ENCODE data around the gene CACNA2D4.
"Not testable (repeated sequence)": the region's sequence is repeated elsewhere in the genome, so short reads cannot be mapped to it uniquely, and the experiment has no call there.

The CACNA2D4 gene

DNA sequence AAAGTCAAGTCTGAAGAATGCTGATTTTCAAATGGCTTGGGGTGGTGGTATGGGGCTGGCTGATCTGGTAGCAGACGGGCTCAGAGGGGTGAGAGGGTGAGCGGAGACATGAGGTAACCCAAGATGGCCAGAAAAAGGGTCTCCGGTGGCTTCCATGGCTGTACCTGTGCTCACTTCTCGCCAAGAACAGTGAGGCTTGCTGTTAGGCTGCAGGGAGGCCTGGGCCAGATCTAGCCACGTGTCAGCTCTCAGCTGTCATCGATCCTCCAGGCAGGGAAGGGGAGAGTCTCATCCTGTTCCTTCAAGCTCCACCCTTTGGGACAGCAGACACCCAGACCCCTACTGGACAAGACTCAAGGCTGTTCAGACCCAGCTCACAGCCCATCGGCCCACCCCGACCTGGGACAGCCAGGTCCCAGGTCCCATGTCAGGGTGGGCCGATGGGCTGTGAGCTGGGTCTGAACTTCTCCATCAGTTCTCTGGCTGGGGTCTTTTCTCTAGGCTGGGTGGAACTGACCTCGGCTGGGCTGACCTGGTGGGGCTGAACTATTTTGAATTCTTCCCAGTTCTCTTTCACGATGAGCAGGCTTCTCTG is 89.0 kb downstream of the CACNA2D4 start:
- no peak for DNase-seq

DNA sequence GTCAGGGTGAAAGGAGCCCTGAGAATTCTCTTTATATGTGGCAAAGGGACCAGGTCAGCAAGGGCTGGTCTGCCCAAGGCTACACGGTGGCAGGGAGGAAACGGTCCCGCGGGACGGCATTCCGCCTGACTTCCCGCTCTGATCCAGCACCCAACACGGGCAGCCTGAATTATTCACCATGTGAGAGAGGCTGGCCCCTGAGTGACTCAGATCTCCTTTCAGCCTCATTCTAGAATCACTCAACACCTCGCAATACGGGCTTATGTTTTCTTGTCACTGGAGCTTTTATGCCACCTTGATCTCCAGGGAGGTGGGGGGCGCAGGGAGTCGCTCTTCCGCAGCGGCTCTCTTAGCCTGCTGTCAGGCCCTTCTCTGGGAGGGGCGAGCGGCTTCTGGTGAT is 89.6 kb downstream of the CACNA2D4 start:
- DNase-seq = no peak

DNA sequence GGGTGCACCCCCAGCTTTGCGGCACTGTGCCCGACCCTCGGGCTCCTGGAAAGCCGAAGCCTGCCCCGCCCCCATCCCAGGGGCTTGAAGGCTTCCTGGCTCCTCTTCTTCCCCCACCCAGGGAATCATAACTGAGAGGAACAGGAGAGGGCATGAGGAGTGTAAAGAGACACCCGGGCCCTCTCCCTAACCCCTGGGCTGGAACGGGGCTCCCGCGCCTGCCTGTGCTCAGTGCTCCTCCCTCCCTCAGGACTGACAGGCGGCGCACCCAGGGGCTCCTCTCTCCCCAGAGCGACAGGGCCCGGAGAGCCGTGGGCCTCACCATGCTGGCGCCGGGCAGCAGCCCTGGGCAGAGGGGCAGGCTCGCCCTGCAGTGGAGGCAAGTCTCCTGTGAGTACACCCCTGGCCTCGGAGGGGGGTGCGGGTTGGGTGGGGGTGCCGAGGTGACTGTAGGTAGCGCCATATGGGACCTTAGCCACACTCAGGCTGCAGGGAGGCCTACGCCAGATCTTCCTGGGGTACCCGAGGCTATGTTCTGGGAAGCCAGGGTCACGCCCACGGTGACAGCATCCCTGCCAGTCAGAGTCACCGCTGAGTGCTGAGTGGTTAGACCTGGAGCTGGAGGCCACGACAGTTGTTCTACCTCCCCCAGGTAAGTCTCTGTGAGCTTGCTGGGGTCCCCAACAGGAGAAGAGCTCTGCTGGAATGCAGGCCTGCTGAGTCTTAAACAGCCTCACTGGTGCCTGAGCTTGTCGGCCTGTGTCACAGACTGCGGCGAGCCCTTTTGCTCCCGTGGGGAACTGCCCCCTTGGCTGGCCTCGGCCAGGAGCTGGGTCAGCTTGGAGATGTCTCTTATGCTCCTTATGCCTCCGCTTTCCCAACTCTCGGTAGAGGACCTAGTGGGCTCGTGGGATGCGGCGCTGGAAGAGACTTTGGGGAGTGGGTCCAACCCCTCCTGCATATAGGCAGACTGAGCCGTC is 90.3 kb downstream of the CACNA2D4 start:
- DNase-seq = no peak

DNA sequence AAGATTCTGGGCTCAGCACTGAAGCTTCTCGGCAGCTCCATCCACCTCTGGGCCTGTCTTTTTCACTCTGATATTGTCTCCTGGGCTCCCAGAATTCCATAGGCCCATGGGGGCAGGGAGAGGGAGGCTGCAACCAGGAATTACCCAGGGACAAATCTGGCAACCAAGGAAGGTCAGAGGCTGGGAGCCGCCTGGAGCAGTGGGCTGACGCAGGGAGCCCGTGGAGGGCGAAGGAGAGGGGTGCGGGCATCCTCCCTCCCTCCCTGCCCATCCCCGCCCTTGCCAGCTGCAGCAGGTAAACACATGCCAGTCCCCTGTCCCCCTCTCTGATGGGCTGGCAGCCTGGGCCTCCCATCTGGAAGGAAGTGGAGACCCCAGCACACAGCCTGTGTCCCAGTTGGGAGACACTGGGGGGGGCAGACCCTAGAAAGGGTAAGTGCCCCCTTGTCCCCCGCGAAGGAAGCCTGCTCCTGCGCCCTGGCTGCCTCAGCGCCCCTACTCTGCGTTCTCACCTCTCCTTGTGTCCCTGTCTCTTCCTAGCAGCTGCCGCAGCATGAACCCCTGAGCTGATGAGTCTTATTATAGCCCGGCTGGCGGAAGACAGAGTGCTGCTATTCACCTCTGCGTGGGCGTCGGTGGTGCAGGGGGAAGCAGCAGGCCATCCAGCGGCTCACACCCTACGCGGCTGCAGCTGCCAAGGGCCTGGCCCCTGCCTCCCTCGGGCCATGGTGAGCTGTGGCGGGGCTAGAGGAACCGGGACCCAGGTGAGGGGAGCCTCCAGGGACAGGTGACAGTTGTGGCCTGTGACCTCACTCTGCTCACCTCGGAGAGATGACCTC is 91.4 kb downstream of the CACNA2D4 start:
- no peak for DNase-seq

DNA sequence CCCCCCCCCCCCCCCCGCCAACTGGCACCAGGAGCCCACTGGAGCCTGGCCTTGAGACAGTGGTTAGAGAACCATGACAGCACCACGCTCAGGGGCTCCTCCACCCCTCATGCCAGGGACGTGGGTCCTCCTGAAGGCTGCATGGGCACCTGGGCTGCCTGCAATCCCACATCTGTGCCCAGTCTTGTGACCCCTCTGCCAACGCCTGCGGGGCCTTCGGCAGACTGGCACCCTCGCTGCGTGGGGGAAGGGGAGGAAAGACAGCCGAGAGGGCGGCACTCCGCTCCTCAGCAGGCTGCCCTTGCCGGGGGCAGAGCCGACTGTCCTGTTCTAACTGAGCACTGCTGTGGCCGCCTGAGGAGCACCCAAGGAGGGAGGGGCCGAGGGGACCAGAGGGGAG is 92.1 kb downstream of the CACNA2D4 start:
- DNase-seq = no peak

DNA sequence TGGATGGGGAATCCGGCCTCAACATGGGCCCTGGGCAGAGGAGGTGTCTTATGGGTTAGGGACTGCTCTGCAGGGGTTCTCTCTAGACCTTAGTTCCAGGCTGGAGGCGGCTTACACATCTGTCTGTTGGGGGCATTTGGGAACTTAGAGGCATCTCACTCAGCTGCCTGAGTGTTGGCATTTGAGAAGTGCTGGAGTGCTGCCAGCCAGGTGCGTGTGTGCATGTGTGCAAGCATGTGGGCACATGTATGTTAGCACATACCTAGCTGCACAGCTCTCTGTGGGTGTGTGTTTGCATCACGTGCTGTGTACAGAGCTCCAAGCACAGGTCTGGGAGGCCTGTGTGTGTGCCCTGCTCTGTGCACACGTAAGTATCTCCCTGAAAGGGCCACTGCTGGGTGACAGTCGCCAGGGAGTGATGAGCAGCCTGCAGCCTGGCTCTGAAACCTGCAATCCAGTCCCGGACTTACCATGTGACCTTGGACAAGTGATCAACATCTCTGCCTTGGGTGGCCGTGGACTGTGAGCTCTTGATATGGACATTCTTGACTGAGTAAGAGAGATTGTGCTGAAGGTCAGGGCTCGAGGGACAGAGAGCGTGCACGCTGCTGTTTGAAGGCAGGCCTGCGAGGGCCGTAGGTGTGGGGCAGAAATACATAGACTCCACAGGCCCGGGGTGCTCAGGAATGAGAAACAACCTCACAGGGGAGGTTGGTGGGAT is 92.9 kb downstream of the CACNA2D4 start:
- DNase-seq = no peak

DNA sequence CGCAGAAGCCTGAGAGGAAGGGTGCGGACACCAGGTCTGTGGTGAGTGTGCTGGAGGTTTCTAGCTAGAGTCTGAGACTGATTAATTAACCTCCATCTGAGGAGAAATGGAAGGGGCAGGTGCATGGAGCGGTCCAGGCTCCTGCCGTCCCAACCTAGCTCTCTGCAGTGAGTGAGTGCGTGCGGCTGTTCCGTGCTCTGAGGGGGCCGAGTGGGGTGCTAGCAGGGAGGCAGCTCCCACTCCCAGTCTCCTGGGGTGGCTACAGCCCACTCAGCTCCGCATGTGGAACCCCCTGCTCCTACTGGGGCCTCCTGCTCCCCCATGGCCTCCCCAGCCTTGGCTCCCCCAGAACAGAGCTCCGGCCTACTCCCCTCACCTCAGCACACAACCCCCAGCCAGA is 95.2 kb downstream of the CACNA2D4 start:
- DNase-seq = no peak

DNA sequence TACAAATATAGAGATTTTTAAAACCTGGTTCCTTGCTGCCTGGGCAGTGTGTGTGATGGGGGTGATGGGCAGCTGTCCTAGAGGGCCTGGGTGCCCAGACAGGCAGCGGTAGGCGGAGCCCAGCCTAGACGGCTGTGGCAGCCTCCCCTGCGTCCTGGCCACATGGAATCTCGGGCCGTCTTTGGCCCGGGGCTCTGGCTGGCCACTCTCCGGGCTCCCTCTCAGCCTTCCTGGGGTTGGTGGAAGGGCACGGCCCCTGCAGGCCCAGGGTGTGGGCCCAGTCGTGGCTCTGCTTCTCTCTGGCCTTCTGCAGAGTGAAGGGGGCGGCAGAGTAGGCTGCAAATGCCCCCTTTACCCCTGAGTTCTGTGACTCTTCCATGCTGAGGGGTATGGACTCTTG is 95.8 kb downstream of the CACNA2D4 start:
- DNase-seq = no peak

DNA sequence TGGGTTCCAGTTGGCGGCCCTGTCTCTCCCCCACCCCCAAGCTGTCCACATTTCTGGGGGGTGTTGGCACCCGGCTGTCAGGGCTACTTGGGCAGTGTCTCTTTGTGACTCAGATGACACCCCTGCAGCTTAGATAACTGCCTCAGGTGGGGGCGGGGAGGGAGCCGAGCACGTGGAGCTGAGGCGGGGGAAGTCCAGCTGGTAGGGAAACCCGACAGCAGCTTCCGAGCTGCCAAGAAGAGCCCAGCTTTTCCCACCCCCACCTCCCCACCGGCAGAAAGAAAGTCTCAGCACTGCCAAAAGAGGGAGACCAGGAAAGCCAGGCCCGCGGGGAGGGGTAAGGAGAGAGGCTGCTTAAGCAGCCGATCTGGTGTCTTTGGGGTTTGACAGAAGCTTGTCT is 96.6 kb downstream of the CACNA2D4 start:
- no peak for DNase-seq

DNA sequence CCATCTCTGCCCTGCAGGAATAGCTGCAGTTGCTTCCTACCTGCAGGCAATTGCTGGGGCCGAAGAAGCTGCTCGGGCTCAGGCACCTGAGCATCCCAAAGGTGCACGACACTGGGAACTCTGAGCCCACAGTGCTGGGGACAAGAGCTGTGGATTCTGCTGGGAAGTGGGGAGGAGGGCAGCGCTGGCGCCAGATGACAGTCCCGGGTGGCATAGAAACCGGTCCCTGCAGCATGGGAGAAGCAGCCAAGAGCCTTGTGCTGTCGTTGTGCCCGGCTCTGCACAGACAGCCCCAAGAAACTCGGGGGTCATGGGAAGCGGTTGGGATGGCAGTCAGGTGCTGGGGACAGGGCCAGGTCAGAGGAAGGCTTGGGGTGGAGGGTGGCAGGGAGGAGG is 97.6 kb downstream of the CACNA2D4 start:
- no peak for DNase-seq

DNA sequence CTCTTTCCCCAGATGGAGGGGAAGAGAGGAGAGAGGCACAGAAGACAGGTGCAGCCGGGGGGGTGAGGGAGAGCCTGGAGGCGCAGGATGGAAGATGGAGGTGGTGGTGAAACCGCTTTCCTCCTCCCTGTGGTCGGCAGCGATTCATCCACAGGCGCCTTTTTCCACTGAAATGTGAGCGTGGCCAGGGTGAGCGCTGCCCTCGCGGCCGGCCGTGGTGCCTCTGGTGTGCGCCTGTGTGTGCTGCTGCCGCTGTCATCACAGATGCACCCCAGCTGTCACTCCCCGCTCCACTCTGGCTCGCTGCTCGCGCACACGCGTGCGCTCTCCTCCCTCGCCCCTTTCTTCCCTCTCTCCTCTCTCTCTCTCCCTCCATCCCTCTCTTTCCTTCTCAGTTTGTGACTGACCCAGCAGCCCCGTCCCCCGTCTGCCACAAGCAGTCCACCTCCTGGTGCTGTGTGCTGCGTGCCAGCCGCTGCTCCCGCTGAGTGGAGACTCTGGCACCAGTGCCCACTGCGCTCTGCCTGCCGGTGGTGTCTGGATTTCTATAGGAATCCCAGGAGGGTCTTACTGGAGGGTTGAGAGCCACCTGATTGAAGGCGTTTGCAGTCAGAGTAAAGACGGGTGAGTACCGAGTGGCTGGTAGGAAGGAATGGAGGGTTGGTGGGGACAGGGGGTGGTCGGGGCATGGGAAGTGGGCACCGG is 98.1 kb downstream of the CACNA2D4 start, which contains the start of gene LRTM2:
Gene LRTM2 (plus strand): TSS at position 375 of the 705 bp plus-strand sequence. CDS start 7,584 bp downstream, outside the sequence.
- no peak for DNase-seq

DNA sequence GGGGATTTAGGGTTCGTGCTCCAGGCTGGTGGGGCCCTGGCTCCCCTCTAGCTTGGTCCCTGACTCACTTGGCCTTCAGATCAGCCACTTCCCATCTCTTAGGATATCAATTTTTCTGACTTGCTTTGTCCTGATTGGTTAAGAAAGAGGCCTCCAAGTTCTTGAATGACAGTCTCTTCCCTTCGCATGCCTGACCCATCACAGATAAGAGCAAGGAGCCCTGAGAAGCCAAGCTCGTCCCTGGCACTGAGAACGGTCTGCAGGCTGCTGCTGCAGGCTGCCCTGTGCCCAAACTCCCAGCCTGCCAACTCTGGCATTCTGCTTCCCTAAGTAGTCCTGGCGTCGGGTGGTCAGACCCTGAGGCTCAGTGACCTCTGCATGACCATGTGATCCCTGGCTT is 98.9 kb downstream of the CACNA2D4 start:
- DNase-seq = no peak

DNA sequence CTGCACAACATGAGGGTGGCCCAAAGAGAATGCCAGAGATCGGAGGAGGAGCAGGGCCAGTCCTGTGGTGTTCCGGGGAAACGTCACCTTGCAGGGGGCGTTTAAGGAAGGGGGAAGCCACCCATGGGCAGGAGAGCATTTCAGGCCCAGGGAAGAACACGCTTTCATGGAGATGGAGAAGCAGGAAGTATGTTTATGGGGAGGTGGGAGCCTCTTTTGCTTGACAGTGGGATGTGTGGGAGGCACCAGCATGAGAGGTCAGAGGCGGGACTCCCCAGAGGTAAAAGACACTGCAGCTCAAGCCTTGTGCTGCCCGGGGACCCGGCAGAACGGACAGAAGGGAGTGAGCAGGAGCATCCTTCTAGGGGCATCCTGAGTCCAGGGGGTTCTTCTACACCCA is 99.4 kb downstream of the CACNA2D4 start:
- DNase-seq = no peak

DNA sequence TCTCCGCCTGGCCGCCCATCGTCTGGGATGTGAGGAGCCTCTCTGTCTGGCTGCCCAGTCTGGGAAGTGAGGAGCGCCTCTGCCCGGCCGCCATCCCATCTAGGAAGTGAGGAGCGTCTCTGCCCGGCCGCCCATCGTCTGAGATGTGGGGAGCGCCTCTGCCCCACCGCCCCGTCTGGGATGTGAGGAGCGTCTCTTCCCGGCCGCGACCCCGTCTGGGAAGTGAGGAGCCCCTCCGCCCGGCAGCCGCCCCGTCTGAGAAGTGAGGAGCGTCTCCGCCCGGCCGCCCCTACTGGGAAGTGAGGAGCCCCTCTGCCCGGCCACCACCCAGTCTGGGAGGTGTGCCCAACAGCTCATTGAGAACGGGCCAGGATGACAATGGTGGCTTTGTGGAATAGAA is 100.5 kb downstream of the CACNA2D4 start:
- not testable (repeated sequence) for DNase-seq

DNA sequence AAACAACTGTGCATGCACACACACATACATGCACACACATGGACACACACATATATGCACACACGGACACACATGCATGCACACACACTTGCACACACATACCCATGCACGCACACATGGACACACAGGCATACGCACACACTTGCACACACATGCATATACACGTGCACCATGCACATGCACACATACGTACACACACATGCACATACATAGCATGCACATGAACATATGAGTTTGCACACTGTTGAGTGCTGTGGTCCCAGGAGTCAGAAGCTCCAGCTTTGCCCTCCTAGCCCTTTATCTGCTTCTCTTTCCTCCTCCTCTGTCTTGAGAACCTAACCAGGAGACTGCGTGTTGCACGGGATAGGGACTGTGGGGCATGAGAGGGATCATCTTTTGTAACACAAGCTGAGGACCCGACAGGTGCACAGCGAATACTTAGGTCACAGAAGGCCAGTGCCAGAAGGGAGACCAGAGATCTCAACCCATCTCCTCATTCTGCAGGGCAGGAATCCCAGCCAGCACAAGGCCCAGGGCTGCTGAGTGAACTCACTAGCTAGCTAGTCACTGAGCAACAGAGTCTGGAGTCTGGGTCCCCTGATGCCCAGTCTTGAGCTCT is 101.6 kb downstream of the CACNA2D4 start:
- no peak for DNase-seq

DNA sequence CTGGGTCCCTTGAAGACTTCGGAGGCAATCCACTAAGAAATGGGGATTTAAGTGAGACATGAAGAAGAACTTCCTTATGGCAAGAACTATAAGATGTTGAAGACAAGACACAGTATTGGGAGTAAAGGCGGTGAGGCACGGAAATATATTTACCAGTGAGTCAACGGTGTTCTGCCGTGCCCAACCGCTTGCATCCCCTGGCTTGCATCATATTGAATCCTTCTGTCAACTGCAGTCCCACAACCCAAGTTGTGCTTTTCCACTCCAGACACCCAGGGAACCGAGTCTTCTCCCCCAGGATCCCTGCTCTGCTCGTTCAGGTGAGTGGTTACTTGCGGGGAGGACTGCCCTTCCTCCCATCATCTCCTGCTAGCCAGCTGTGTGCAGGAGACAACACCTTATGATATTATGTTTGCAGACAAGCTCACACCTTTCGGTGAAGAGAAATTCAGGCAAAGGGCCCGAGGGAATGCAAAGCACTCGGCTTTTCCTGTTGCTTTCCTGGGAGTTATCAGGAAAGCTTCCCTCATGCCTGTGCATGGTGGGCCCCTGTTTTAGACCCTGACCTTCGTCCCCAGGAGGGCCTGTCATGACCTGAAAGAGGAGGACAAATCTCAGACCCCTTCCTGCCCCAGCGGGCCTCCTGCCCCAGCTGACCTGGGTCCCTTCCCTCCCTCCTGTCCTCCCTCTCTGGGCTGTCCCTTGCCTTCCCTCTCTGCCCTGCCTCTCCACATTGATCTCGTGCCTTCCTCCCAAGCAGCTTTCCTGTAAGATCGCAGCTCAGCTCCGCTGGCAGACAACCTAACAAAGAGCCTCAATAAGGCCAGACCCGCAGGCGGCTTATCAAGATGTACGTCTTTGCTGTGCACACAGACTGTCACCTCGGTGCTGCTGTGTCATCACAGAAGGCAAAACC is 102.4 kb downstream of the CACNA2D4 start:
- DNase-seq = no peak

DNA sequence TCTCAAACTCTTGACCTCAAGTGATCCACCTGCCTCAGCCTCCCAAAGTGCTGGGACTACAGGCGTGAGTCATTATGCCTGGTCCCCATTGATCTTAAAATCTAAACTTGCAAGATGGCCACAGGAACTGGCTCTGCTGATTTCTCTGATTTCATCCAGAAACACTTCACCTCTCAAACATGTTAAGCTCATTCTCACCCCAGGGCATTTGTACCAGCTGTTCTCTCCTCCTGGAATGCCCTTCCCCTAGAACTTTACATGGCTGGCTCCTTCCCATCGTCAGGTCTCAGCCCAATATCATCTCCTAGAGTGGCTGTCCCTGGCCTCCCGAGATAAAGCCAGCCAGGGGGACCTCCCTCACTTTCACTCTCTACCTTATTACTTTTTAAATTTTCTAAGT is 103.3 kb downstream of the CACNA2D4 start:
- no peak for DNase-seq

DNA sequence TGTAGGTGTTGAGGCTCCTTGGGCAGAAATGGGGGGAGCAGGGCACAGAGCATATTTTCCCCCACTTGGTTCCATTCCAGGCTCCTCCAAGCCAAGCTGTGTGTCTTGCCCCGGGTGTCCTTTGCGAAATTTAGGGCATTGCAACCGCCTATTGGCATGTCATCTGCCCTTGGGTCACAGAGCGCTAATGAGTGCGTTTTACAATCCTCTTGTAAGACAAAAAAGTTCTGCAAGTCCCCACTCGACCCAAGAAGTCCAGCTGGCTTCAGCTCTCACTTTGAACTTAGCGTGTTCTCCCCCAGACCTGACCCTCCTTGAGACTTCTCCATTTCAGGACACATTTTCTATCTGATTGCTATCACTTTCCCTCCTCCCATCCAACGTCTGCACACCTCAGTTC is 104.2 kb downstream of the CACNA2D4 start:
- DNase-seq = no peak

DNA sequence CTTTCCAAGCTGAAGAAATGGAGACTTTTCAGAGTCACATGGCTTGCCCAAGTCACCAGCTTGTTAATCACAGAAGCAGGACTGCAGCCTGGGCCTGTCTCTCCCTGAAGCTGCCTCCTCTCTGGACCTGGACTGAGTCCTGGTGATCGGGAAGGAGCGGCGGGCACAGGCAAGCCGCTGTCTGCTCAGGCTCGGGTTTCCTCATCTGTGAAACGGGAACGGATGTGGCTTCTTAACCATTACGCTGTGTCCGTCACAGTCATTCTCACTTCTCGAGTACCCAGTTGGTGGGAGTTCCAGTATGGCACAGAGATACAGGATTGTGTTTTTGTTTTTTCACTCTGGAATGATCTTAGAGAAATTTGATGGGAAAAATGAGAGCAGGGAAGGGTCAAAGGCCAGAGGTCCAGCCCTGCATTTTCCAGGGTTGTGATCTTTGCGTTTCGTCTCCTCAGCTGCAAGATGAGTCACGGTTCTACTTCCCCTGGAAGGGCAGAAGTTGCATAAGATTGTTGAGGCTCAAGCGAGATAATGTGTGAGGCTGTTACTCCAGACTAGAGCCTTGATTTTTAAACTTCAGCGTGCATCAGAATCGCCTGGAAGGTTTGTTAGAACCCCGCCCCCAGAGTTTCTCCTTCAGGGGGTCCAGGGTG is 105.7 kb downstream of the CACNA2D4 start:
- DNase-seq = peak; percentile 82

DNA sequence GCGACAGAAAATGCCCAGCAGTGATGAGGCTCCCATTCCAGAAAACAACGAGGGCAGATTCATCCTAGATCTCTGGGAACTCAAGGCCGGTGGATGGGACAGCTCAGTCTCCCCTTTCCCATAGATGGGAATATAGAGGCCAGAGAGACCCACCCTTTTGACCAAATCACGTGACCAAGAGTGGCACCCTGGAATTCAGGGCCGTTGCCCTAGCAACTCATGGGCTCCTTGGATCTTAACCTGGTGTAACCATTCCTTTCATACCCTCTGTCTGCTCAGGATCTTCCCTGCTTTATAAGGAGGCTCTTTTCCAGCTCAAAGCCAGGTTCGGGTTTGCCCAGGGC is 106.5 kb downstream of the CACNA2D4 start:
- DNase-seq = no peak

All from GDM1 (cell line).